HG03196 (cell line): ENCODE data around the gene CNOT8.

Experiments used
- ATAC-seq: cut with Tn5 transposase; IDR thresholded peaks from one replicate; pipeline ENCODE4 v1.9.1; 2021; ENCODE audit not compliant: unreplicated experiment

The CNOT8 gene

GRCh38 chr5:154916874-154917273 lies 58.4 kb downstream of the CNOT8 start:
- no peak for ATAC-seq

GRCh38 chr5:154917757-154918156 lies 59.3 kb downstream of the CNOT8 start:
- no peak for ATAC-seq

GRCh38 chr5:154923441-154924430 lies 65.3 kb downstream of the CNOT8 start:
- no peak for ATAC-seq
